Psoas muscle (tissue), 8 donors: ENCODE data around the gene RASGEF1C. TPM values are rescaled to one million over a fixed set of nuclear protein-coding genes. Genes with fewer than 3 reads are reported as not detected.

ENCODE experiments used
- ATAC-seq, 4 donors: fragments of 200-7000 bp; cut with Tn5 transposase; one replicate each; pipeline ENCODE4 v1.9.1; 2020; ENCODE audit warnings: moderate library complexity in 3 of 4, mild to moderate bottlenecking in 2 of 4
- DNase-seq, 2 donors: peaks; one replicate each; pipeline ENCODE4 v3.0.0-alpha.2; 2020
- H3K27ac ChIP-seq: fragments of 200-600 bp; one replicate; pipeline ENCODE4 v1.8.0; 2022
- H3K27me3 ChIP-seq, 3 donors: fragments of 200-600 bp in 1 of 3; one replicate each; pipeline versions ENCODE4 v1.6.1 to v1.8.0; 2013 to 2022; ENCODE audit warnings: low read length in 2 of 3, mild to moderate bottlenecking in 2 of 3, moderate library complexity in 1 of 3; ENCODE audit not compliant: insufficient read depth in 3 of 3
- H3K36me3 ChIP-seq, 2 donors: fragments of 200-600 bp in 1 of 2; one replicate each; pipeline versions ENCODE4 v1.6.1 to v1.8.0; 2013 to 2022; ENCODE audit warnings: low read depth in 1 of 2, mild to moderate bottlenecking in 1 of 2, moderate library complexity in 1 of 2; ENCODE audit not compliant: insufficient read depth in 1 of 2
- H3K4me1 ChIP-seq: fragments of 200-600 bp; one replicate; pipeline ENCODE4 v1.8.0; 2022
- H3K4me3 ChIP-seq: fragments of 200-600 bp; one replicate; pipeline ENCODE4 v1.8.0; 2022; ENCODE audit warnings: mild to moderate bottlenecking
- H3K9me3 ChIP-seq: fragments of 200-600 bp; one replicate; pipeline ENCODE4 v1.8.0; 2022
- WGBS, 3 donors: extraction: QIAGEN DNeasy Blood & Tissue Kit; methylation state at CpG; one replicate each; pipeline versions ENCODE4 v1.1.6 to v1.1.7; 2013; 5-methylcytosine and 5-hydroxymethylcytosine counted together
- intact Hi-C, 2 donors: fragments of 100-400 bp; cut with DNase I; formaldehyde crosslinking; loops; one replicate each; pipeline versions ENCODE4 v1.11.0 to v1.14.2; 2022
- polyA plus RNA-seq, 3 donors: library from polyadenylated mRNA; stranded (reverse); fragments of 200-250 nt; gene quantifications; one replicate each; pipeline ENCODE4 v1.2.3, GENCODE V29; 2013
- total RNA-seq, 4 donors: library from RNA; stranded (reverse); fragmentation: NEBNext Ultra II Directional in 2 of 4; extraction: Animal tissue kit (Norgen Biotek cat#: 25700) in 2 of 4; gene quantifications; one replicate each; pipeline versions ENCODE4 v1.2.1 to v1.2.4, GENCODE V29; 2021 to 2023
- TF ChIP-seq, protein P1 (sequence below): fragments of 200-600 bp; IDR thresholded peaks from one replicate; pipeline ENCODE4 v1.8.0; 2022; ENCODE audit warnings: antibody characterized with exemption
- donor health status: healthy with polysubstance abuse.
- donor health status: DM: no; HTN: no; CAD: no; lungs with moderate emphysema.
- donor health status: Bipolar disorder and iron deficiency.
- donor health status: healthy.
- donor health status: DM: yes; HTN: yes; CAD: no.
- donor health status: DM: no; HTN: no; CAD: no.
- donor health status: DM: no; HTN: no; CAD: no.
- donor health status: DM: yes; HTN: yes; CAD: no.

Gene RASGEF1C
- total and polyA plus RNA-seq, 7 donors, result 0.03 to 0.05 (median 0.04) TPM; not detected in 4

DNA sequence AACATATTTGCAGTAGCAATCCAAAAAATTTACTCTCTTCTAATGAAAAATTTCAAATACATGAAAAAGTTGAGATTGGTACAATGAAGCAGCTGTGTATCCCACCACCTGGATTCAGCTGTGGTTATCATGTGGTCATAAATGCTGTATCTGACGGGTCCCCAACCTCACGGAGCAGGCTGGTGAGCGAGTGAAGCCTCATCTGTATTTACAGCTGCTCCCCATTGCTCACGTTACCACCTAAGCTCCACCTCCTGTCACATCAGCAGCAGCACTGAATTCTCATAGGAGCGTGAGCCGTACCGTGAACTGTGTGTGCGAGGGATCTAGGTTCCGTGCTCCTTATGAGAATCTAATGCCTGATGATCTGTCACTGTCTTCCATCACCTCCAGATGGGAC is 130.7 kb downstream of the RASGEF1C start:
- 52 to 58% (median 54%) methylated on average over 9 of the region's 9 CpGs for WGBS, 3 donors
- TF ChIP-seq, protein P1, sequence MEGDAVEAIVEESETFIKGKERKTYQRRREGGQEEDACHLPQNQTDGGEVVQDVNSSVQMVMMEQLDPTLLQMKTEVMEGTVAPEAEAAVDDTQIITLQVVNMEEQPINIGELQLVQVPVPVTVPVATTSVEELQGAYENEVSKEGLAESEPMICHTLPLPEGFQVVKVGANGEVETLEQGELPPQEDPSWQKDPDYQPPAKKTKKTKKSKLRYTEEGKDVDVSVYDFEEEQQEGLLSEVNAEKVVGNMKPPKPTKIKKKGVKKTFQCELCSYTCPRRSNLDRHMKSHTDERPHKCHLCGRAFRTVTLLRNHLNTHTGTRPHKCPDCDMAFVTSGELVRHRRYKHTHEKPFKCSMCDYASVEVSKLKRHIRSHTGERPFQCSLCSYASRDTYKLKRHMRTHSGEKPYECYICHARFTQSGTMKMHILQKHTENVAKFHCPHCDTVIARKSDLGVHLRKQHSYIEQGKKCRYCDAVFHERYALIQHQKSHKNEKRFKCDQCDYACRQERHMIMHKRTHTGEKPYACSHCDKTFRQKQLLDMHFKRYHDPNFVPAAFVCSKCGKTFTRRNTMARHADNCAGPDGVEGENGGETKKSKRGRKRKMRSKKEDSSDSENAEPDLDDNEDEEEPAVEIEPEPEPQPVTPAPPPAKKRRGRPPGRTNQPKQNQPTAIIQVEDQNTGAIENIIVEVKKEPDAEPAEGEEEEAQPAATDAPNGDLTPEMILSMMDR, result no peak
- Histone ChIP-seq H3K4me3 (no peak overlapping the region), H3K27ac (no peak overlapping the region), H3K4me1 (no peaks in the 10 kb centered on the region), H3K36me3 (no peaks in the 10 kb centered on the region), H3K27me3 (peaks cover 0 to 3% (median 0%) of the 10 kb centered on the region in 3 donors), H3K9me3 (no peaks in the 10 kb centered on the region)
- intact Hi-C loops, result loop anchor here in 1 of 2 donors (10.0 kb wide), 1 partner anchor 524 kb away; the partner anchor contains the start of gene RUFY1
- DNase-seq (no peak), ATAC-seq (no peak)

GRCh38 chr5:180077594-180078284 is 131.3 kb downstream of the RASGEF1C start:
- DNase-seq (no peak), ATAC-seq (no peak)
- TF ChIP-seq, protein P1, result no peak
- intact Hi-C loops, result loop anchor here in 1 of 2 donors (10.0 kb wide), 1 partner anchor 523 kb away; the partner anchor contains the start of gene RUFY1
- H3K27me3 ChIP-seq, result peaks cover 0 to 3% (median 0%) of the 10 kb centered on the region in 3 donors
- WGBS, 3 donors, result 41 to 53% (median 47%) methylated on average over 9 of the region's 9 CpGs
- H3K36me3 ChIP-seq, result no peaks in the 10 kb centered on the region
- H3K27ac ChIP-seq, result no peak overlapping the region
- H3K9me3 ChIP-seq, result no peaks in the 10 kb centered on the region
- no peaks in the 10 kb centered on the region for H3K4me1 ChIP-seq
- H3K4me3 ChIP-seq, result no peak overlapping the region

DNA sequence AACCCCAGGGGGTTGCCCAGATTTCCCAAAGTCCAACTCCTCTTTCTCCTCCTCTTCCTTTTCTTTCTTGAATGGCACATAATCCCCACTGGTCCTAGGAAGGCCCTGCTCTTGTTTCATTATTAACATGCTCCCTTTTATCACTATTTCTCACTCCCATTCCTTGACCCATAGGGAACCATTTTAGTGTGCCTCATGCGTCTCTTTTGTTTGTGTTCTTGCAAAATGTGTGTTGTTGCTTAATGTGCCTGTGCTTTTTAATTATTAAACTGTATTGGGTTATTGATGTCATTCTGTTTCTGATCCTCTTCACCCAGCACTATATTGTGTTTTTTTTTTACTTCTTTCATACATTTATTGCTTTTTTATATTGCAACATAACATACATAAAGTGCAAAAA is 133.3 kb downstream of the RASGEF1C start:
- no peak for DNase-seq

DNA sequence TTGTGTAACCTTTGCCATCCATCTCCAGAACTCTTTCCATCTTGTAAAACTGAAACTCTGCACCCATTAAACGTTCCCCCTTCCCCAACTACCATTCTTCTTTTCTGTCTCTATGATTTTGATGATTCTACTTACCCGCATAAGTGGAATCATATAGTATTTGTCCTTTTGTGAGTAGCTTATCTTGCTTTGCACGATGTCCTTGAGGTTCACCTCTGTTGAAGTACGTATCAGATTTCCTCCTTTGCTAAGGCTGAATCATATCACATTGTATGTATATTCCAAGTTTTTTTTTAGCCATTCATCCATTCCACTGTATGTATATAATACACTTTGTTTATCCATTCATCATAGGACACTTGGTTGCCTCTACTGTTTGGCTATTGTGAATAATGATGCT is 134.5 kb downstream of the RASGEF1C start:
- no peak for ATAC-seq
- TF ChIP-seq, protein P1, result no peak
- peaks cover 5% of the 10 kb centered on the region for H3K9me3 ChIP-seq
- 74 to 77% (median 76%) methylated on average over 4 of the region's 4 CpGs for WGBS, 3 donors
- peaks cover 12% of the 10 kb centered on the region for H3K4me1 ChIP-seq
- H3K36me3 ChIP-seq, result no peaks in the 10 kb centered on the region
- intact Hi-C loops, result loop anchor here in 1 of 2 donors (5.0 to 10.0 kb wide), 2 partner anchors 167 to 520 kb away; partner anchors contain the start of genes RUFY1 and TBC1D9B
- DNase-seq, result no peak
- no peaks in the 10 kb centered on the region for H3K27me3 ChIP-seq
- no peak overlapping the region for H3K4me3 ChIP-seq
- no peak overlapping the region for H3K27ac ChIP-seq

More for the DNA sequence above, 133.3 kb downstream of the RASGEF1C start:
- Histone ChIP-seq H3K27me3 (peaks cover 0 to 3% (median 0%) of the 10 kb centered on the region in 3 donors), H3K4me3 (no peak overlapping the region), H3K36me3 (no peaks in the 10 kb centered on the region), H3K4me1 (no peaks in the 10 kb centered on the region), H3K9me3 (peaks cover 5% of the 10 kb centered on the region), H3K27ac (no peak overlapping the region)
- TF ChIP-seq, protein P1, result no peak
- 86 to 93% (median 87%) methylated on average over 1 of the region's 1 CpG for WGBS, 3 donors
- ATAC-seq, result no peak
- intact Hi-C loops, result loop anchor here in 1 of 2 donors (10.0 kb wide), 1 partner anchor 521 kb away; the partner anchor contains the start of gene RUFY1
